GM10847 (cell line): ENCODE measurements around the gene CCDC17.

Source experiments
- POLR2A ChIP-seq: IDR thresholded peaks from 2 replicates; pipeline ENCODE4 v1.6.1; 2011; ENCODE audit not compliant: insufficient read length; ENCODE audit errors: extremely low read depth

The CCDC17 gene

GRCh38 chr1:45643321-45643720 is 19.5 kb upstream of the CCDC17 start:
- no peak for TF ChIP-seq POLR2A

GRCh38 chr1:45640293-45640692 is 16.4 kb upstream of the CCDC17 start:
- TF ChIP-seq POLR2A, result no peak

- no peak for TF ChIP-seq POLR2A
Measured at GRCh38 chr1:45635211-45635610, 11.4 kb upstream of the CCDC17 start.

- TF ChIP-seq POLR2A, result no peak
Measured at GRCh38 chr1:45630429-45630828, 6.6 kb upstream of the CCDC17 start.

- TF ChIP-seq POLR2A, result no peak
Measured at GRCh38 chr1:45629035-45629434, 5.2 kb upstream of the CCDC17 start.

GRCh38 chr1:45622524-45623394 is 1.1 kb downstream of the CCDC17 start:
- no peak for TF ChIP-seq POLR2A

- no peak for TF ChIP-seq POLR2A
Measured at GRCh38 chr1:45621895-45622523, 1.8 kb downstream of the CCDC17 start.

GRCh38 chr1:45621501-45621836 is 2.4 kb downstream of the CCDC17 start:
- no peak for TF ChIP-seq POLR2A

GRCh38 chr1:45620588-45621500 is 3.0 kb downstream of the CCDC17 start:
- no peak for TF ChIP-seq POLR2A

- TF ChIP-seq POLR2A, result no peak
Measured at GRCh38 chr1:45619149-45619921, 4.5 kb downstream of the CCDC17 start.

GRCh38 chr1:45617618-45618017 is 6.2 kb downstream of the CCDC17 start:
- no peak for TF ChIP-seq POLR2A

- no peak for TF ChIP-seq POLR2A
Measured at GRCh38 chr1:45615885-45616284, 8.0 kb downstream of the CCDC17 start.

- TF ChIP-seq POLR2A, result no peak
Measured at GRCh38 chr1:45612941-45613579, 10.8 kb downstream of the CCDC17 start.

GRCh38 chr1:45610589-45611226 is 13.1 kb downstream of the CCDC17 start:
- TF ChIP-seq POLR2A, result no peak
